ENCODE measurements around the gene DDAH1. TPM values are rescaled to one million over a fixed set of nuclear protein-coding genes. Genes with fewer than 3 reads are reported as not detected.

Gene DDAH1
- total RNA-seq, 6 experiments from 2014 or later: 54.9 to 94.9 (median 66.2) TPM

DNA sequence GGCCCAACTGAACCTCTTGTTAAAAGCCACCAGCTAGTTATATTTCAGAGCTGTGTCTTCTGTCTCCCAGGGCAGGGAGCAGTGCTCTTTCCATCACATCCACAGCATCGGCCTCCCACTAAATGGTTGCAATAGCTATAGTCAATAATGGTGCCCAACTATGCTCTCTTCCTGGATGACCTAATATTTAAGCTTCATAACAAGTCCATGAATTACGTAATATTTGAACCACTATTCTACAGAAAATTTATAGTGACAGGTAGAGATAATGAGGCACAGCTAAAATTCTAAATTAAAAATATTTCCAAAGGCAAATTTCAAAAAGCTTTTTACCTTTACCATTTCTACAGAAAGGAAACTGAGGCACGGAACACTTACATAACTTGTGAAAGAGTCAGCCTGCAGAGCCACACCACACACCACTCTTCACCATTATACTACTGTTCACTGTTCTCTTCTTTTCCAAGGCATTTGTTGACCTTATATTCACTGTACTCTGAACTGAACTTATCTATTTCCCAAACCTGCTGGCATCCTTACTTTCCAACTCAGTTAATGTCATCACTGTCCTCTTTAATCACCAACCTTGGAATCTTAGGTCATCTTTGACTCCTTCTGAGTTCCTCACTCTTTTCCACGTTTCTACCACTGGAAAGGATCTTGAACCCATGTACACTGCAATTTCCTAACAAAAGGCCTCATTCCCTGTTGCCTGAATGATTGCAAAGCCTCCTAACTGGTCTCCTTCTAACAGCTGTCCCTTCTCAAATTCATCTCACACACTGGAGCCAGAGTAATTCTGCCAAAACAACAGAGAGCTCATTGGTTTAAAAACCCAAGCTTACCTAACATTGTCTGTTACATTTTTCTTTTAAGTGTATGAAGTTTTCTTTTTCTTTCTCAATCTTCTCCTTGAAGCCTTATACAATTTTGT lies 85.5 kb downstream of the DDAH1 start:
- H3K4me1 ChIP-seq: peaks cover 0 to 36% (median 3%) of the 10 kb centered on the region in 4 donors
- TF ChIP-seq, protein P1, sequence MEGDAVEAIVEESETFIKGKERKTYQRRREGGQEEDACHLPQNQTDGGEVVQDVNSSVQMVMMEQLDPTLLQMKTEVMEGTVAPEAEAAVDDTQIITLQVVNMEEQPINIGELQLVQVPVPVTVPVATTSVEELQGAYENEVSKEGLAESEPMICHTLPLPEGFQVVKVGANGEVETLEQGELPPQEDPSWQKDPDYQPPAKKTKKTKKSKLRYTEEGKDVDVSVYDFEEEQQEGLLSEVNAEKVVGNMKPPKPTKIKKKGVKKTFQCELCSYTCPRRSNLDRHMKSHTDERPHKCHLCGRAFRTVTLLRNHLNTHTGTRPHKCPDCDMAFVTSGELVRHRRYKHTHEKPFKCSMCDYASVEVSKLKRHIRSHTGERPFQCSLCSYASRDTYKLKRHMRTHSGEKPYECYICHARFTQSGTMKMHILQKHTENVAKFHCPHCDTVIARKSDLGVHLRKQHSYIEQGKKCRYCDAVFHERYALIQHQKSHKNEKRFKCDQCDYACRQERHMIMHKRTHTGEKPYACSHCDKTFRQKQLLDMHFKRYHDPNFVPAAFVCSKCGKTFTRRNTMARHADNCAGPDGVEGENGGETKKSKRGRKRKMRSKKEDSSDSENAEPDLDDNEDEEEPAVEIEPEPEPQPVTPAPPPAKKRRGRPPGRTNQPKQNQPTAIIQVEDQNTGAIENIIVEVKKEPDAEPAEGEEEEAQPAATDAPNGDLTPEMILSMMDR (IDR thresholded peaks at IDR 0.05): no peak
- TF ChIP-seq POLR2A (IDR thresholded peaks at IDR 0.05): no peak
- no peaks in the 10 kb centered on the region for H3K36me3 ChIP-seq
- no peaks in the 10 kb centered on the region for H3K9me3 ChIP-seq
- DNase-seq (no peak), ATAC-seq (peak; percentile 67 to 89 (median 85))
- intact Hi-C loops (cut with DNase I): no loop called here
- H3K4me3 ChIP-seq: no peak overlapping the region
- peak overlapping the region in 1 of 3 donors; percentile 72 for H3K27ac ChIP-seq
- H3K27me3 ChIP-seq: no peaks in the 10 kb centered on the region
- WGBS (ENCODE audit: insufficient coverage, low coverage, low lambda C conversion rate, missing lambda C conversion rate): 55% methylated on average over 4 of the region's 4 CpGs

DNA sequence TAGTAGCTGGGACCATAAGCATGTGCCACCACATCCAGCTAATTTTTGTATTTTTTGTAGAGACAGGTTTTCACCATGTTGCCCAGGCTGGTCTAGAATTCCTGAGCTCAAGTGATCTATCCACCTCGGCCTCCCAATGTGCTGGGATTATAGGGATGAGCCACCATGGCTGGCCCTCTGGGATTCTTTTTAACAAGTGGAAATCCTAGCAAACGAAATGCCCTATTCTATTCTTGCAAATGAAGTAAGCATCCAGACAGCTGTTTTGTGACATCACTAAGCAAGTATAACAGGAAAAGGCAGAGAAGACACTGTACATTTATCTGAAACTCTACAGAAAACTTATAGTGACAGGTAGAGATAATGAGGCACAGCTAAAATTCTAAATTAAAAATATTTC lies 86.4 kb downstream of the DDAH1 start:
- Histone ChIP-seq H3K9me3 (no peaks in the 10 kb centered on the region), H3K4me1 (peaks cover 0 to 46% (median 5%) of the 10 kb centered on the region in 4 donors), H3K36me3 (no peaks in the 10 kb centered on the region), H3K27me3 (no peaks in the 10 kb centered on the region), H3K4me3 (no peak overlapping the region), H3K27ac (no peak overlapping the region)
- DNase-seq (no peak), ATAC-seq (no peak)
- 86% methylated on average over 2 of the region's 2 CpGs for WGBS (ENCODE audit: insufficient coverage, low coverage, low lambda C conversion rate, missing lambda C conversion rate)
- TF ChIP-seq, protein P1 (IDR thresholded peaks at IDR 0.05): no peak
- TF ChIP-seq POLR2A (IDR thresholded peaks at IDR 0.05): no peak
- intact Hi-C loops (cut with DNase I): no loop called here

DNA sequence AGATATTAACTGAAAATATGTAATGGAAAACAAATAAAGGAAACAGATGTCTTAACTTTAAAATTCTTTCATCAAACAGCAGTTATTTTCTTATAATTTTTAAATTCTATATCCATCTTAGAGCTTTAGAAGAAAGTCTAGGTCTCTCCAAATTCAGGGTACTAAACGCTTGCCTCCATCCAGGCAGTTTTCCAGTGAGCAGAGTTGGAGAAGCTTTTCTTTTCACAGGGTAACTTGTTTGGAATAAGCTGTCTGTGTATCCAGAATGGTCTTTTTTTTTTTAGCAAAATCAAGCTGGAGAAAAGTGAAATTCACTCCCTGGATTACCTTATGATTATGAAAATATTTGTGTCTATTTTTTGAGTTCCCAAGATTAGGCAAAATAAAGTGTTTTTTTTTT lies 88.6 kb downstream of the DDAH1 start:
- Histone ChIP-seq H3K4me1 (peaks cover 0 to 66% (median 11%) of the 10 kb centered on the region in 4 donors), H3K27ac (peak overlapping the region in 1 of 3 donors; percentile 64), H3K9me3 (no peaks in the 10 kb centered on the region), H3K27me3 (no peaks in the 10 kb centered on the region), H3K4me3 (no peak overlapping the region), H3K36me3 (no peaks in the 10 kb centered on the region)
- TF ChIP-seq POLR2A (IDR thresholded peaks at IDR 0.05): no peak
- TF ChIP-seq, protein P1 (IDR thresholded peaks at IDR 0.05): no peak
- DNase-seq (no peak), ATAC-seq (no peak)
- intact Hi-C loops (cut with DNase I): no loop called here
- 50% methylated on average over 1 of the region's 1 CpG for WGBS (ENCODE audit: insufficient coverage, low coverage, low lambda C conversion rate, missing lambda C conversion rate)

DNA sequence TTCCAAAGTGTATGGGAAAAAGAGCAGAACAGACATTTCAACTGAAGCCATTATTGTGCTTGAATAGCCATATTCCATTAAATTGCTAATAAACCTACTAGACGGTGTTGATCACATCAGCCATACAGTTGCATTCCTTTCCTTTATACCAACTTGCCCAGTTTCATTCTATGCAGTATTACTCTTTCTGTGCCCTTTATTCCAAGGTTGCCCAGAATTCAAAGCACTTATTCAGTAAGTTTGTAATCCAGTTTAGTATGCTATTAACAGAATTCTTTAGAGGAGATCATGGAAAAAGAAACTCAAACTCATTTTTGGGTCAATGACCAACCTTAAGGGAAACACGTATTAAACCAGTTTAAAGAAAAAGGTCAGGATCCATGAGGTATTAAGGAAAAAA lies 89.5 kb downstream of the DDAH1 start:
- Histone ChIP-seq H3K27me3 (no peaks in the 10 kb centered on the region), H3K36me3 (no peaks in the 10 kb centered on the region), H3K4me1 (peaks cover 0 to 73% (median 14%) of the 10 kb centered on the region in 4 donors), H3K4me3 (no peak overlapping the region), H3K9me3 (no peaks in the 10 kb centered on the region), H3K27ac (peak overlapping the region in 1 of 3 donors; percentile 64)
- WGBS (ENCODE audit: insufficient coverage, low coverage, low lambda C conversion rate, missing lambda C conversion rate): 37% methylated on average over 2 of the region's 2 CpGs
- ATAC-seq (peak in 1 of 4 donors; percentile 3), DNase-seq (no peak)
- intact Hi-C loops (cut with DNase I): no loop called here
- TF ChIP-seq, protein P1 (IDR thresholded peaks at IDR 0.05): no peak
- TF ChIP-seq POLR2A (IDR thresholded peaks at IDR 0.05): no peak
